HG02623 (cell line): ENCODE measurements around the gene CISTR.
"Not testable (repeated sequence)": the region's sequence is repeated elsewhere in the genome, so short reads cannot be mapped to it uniquely, and the experiment has no call there.

Experiments used
- ATAC-seq: cut with Tn5 transposase; IDR thresholded peaks from one replicate; pipeline ENCODE4 v1.9.1; 2021; ENCODE audit warnings: moderate library complexity; ENCODE audit not compliant: unreplicated experiment

Gene CISTR

DNA sequence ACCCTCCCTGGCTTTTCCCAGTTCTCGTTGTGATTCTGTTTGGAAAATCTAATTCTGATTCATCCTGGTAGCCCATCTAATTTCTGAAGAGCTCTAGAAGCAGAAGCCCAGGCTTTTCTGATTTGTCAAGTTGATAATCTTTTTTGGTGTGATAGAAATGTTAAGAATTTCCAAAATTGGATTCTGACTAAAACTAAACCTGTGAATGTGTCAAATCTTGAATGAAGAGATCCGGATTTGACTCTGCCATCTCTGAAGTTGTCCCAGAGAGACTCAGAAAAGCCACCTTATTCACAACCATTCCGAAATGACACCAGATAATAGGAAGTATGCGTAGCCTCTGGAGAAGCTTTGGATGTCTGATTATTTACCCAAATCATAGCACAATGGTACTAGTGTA lies 12.8 kb upstream of the CISTR start:
- ATAC-seq: no peak

GRCh38 chr12:53762793-53763192 lies 11.0 kb upstream of the CISTR start:
- ATAC-seq: not testable (repeated sequence)

DNA sequence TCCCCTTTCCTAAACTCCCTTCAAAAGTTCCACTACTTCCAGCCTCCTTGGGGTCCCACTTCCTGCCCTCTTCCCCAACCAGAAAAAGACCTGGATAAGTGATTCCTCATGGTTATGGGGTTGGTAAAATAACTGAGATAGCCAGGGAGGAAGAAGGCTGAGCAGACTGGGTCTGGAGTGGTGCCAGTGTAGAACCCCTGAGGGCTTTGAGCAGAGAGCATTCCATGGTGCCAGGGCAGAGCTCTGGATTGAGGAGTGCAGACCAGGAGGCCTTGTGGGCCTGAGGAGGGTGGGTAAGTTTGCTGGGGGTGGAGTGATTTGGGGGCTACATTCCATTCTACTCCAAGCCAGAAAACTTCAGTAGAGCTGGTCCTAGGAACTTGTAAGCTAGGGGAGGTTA lies 9.5 kb upstream of the CISTR start:
- ATAC-seq: no peak

DNA sequence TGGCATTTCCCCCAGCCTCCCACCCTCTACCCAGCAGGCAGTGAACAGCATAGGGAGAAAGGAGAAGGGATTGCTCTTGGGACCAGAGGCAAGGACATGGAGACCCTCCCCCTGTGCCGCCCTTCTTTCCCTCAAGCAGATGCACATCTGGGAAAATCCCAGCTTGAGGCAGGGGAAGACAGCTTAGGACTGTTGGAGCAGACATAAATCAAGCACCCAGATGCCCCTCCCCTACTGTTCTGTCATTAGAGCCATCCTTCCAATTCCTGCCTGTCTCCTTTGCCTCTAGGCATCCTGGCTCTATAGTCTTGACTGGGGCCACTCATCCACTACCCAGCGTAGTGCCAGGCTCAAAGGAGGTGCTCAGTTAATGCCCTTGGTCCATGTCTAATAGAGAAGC lies 7.5 kb upstream of the CISTR start:
- ATAC-seq: no peak

DNA sequence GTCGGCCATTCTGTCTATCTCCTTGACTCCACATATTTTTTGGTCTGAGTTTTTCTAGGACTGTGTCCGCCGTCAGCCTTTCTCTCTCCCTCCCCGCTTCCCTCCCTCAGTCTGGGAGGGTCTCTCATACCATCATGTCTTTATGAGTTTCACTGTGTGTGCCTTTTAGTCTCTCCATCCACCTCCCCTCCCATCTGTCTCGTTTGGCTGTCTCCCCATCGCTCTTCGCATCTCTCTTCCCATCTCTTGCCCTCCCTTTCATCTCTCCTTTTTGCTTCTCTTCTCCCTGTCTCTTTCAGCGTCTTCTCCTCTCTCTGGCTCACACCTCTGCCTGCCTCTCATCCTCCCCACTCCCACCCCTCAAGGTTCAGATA lies 6.9 kb upstream of the CISTR start:
- ATAC-seq: no peak

GRCh38 chr12:53758081-53758729 lies 6.4 kb upstream of the CISTR start:
- ATAC-seq: no peak

GRCh38 chr12:53757101-53757770 lies 5.5 kb upstream of the CISTR start:
- ATAC-seq: peak; percentile 61

DNA sequence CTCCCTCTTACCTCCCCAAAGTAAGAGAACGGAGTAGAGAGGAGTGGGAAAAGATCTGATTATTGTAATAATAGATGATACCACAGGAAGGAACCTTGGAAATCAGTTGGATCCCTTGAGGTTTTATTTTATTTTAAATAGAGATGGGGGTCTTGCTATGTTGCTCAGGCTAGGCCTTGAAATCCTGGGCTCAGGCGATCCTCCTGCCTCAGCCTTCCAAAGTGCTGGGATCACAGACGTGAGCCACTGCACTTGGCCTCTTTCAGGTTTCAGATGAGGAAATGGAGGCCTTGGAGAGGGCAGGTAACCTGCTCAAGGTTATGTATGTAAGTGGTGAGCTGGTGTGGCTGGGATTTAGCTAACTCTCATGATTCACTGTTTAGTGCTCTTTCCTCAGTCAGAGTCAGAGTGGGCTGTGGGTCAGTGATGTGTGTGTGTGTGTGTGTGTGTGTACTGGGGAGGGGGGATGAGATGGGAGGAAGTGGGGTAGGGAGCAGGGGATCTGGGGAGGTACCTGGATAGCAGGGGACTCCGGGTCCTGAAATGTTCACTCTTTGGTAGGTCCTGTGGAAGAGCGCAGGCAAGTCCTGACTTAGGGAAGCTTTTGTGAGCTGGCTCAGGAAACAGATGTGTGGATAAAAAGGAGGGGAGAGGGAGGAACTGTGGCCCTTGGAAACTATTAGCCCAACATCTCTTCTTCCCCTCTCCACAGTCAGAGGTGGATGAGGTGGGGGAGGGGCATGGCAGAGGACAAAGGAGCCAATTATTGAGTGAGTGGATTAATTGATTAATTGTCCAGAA lies 4.7 kb upstream of the CISTR start:
- no peak for ATAC-seq

DNA sequence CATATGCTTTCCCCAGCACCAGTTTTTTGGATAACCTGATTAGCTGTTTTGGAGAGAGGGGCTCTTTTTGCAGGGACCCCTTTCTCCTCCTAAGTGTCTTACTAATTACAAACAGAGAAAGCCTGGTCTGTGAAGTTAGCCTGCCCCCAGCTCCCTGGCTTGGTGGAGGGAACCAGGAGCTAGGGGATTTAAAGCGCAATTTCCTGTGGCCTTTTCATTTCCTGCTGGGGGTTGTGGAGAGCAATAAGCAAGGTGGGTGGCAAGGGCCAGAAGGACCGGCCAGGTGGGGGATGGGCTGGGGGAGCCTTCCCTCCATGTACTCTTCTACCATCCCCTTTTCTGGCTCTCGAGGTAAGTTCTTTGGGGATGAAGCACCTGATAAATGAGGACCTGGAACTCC lies 4.1 kb upstream of the CISTR start:
- no peak for ATAC-seq

DNA sequence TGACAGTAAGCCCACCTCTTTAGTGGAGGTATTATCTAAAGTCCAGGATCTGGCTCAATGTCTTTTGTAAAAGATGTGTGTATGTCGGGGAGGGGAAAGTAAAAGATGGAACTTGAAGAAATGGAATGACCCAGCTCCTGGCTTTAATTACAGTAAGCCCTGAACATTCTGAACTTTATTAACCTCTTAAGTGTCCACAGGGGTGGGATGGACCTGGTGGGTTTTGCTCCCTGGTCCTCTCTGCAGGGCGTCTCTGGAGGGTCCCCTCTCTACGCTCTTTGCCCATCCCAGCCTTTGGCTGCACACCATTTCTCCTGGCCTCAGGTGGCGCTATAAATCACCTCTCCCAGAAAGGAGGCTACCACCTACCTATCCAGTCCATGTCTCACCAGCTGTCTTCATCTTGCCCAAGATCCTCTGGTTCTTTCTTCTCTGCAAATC lies 3.7 kb upstream of the CISTR start:
- no peak for ATAC-seq

GRCh38 chr12:53754633-53755264 lies 3.0 kb upstream of the CISTR start:
- no peak for ATAC-seq

GRCh38 chr12:53754188-53754585 lies 2.4 kb upstream of the CISTR start:
- no peak for ATAC-seq

DNA sequence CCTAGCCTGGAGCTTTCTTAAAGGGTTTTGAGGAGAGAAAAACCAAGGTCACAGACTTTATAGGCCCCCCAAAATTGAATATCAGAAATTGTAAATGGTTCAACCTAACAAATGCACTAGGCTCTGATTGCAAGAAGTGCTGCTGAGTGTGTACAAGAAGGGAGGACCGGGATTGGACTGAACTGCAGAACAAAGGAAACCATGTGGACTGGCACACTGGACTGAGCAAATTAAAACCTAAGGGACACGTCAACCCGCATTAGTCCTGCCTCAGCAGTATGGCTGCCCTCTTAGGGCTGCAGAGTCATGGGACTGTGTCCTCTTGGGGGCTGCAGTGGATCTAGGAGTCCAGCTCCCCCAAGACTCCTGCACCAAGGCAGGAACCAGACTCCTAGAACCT lies 842 bp upstream of the CISTR start:
- ATAC-seq: no peak

GRCh38 chr12:53752192-53752601 lies 418 bp upstream of the CISTR start:
- no peak for ATAC-seq

- peak; percentile 29 for ATAC-seq
These were observed 905 bp downstream of the CISTR start for GRCh38 chr12:53750812-53751335.

DNA sequence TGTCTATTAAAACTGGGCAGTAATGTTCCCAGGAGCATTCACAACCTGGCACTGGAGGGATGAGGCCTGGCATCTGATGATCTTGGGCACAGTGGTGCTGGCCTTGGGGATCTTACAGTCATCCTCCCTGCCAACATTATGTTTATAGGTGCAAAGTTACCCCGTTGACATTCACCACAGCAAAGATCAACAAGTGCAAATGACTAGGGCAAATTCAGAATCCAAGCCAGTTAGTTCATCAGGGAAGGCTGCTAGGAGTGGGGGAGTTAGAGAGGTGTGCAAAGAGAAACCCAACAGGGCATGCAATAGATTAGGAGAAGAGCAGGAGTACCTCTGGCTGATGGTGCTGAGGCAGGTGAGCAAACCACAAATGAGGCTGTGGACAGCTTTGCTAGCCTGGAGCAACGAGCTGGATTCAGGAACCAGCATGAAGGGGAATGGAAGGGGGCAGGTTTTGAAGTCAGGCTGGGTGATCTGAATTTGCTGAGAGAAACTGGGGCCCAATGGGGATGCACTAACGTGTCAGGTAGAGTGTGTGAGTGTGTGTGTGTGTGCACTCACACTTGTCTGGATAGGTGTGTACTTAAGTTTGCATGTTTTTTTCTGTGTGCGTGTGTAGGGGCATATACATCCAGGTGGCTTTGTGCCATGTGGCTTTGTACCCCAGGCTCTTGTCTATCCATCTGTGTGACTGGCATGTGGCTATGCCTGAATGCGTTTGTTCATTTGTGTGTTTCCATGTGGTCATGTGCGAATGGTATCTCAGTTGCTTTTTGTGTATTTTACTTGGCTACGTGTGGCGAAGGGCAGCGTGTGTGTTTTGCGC lies 1.6 kb downstream of the CISTR start:
- no peak for ATAC-seq

DNA sequence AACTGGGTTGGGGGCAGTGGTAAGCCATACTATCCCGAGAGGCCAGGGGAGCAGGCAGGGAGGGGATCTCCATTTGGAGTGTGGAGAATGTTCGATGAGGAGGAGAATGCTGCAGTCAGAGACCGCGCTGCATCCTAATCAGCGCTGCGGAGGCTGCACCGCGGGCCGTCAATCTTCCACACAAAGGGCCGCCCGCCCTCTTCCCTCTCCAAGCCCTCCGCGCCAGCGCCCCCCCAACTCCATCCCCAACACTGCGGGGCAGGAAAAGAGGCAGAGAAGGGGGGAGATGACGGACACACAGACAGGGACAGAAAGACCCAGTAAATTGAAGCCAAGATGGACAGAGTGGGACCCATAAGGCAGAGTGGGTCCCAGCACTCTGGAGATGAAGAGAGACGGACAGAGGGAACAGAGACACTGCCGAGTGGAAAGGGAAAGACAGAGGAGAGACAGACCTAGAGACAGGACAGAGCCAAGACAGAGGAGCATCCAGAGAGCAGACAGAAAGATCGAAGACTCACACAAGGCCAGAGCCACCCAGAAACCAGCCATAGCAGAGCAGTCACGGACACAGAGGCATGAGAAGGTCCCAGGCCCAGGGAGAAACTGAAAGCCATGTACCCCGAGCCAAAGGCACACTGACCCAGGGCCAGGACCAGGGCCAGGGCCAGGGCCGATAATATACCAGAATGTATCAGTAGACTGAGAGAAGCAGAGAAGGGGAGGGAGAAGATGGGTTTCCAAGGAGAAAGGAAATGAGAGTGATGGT lies 3.5 kb downstream of the CISTR start:
- ATAC-seq: no peak

GRCh38 chr12:53747095-53747494 lies 4.7 kb downstream of the CISTR start:
- ATAC-seq: no peak

DNA sequence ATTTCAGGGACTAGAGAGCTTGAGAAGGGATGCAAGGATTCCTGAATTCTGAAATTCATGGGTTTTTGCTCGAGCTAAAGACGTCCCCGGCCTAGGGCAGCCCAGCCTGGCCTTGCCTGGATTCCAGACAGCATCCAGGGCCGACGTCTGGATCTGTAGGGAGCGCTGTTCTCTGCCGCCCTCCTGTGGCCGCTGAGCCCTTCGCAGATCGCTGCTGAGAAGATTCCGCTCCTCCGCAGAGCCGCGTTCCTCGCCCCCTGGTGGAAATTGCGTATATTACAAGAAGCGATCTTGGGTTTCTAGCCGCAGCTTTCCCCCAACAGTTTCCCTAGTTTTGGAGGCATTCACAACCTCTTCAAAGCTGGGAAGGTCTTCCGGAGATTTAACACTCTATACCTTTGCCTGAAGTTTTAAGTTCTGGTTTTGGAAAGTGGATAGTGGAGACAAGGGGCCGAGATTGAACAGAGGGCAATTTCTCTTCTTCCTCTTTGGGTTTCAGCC lies 5.1 kb downstream of the CISTR start:
- ATAC-seq: no peak

- no peak for ATAC-seq
These were observed 7.0 kb downstream of the CISTR start for GRCh38 chr12:53744751-53745150.
